Measurements from ENCODE around the gene STX7.

- no peak for TF ChIP-seq EZH2phosphoT487 (IDR thresholded peaks at IDR 0.05; ENCODE audit: low read depth)
- TF ChIP-seq CTCF (IDR thresholded peaks at IDR 0.05; ENCODE audit: low read depth, low read length) = no peak
Observed at GRCh38 chr6:132527791-132528190, 14.9 kb upstream of the STX7 start.
